Measurements from ENCODE around the gene LYSET. TPM values are rescaled to one million over a fixed set of nuclear protein-coding genes. Genes with fewer than 3 reads are reported as not detected.
A peak's percentile ranks its signal among the peaks of the same experiment; 100 is the strongest.

Gene LYSET
- total and polyA plus RNA-seq, 2 experiments from 2014 or later, result 7.5 to 42.3 TPM

DNA sequence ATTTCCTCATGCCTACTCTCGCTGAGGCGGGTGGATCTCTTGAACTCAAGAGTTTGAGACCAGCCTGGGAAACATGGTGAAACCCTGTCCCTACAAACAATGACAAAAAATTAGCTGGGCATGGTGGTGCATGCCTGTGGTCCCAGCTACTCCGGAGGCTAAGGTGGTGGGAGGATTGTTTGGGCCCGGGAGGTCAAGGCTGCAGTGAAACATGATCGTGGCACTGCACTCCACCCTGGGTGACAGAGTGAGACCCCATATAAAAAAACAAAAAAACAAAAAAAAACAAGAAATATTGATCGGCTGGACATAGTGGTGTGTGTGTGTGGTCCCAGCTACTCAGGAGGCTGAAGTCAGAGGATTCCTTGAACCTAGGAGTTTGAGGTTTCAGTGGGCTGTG, 9.6 kb upstream of the LYSET start:
- TF ChIP-seq CTCF (IDR thresholded peaks at IDR 0.05; ENCODE audit: low read depth, low read length), result no peak
- H3K9me3 ChIP-seq (ENCODE audit: low read depth), result no peaks in the 10 kb centered on the region

DNA sequence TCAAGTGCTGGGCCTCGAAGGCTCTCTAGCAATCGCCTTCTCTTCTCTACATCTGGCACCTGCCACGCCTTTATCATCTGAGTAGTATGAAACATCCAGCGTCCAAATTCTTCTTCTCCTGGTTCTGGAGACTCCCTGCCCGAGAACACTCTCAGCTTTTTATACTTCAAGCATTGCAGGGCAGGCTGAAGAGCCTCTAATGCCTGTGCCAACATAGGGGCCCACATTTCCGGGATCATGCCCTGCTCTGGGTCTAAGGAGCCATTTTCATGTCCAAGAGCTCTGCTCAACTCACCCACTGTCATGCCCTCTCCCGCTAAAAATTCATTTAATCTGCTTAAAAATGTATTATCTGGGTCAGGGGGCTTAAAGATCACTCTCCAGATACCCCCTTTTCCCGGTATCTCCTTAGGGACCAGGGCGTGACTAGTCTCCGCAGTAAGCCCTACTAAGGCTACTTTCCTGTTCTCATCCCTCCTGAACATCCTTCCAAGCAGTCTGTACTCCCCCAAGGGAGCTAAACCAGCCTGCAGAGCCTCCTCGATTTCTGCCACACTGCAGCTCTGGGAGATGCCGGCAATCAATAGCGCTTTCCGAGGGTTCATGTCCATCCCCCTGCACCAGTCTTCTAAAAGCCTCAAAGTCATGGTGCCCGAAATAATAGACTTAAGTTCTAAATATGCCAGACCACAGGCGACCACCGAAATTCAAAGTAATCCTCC, 1.4 kb upstream of the LYSET start:
- no peak for TF ChIP-seq CTCF (IDR thresholded peaks at IDR 0.05; ENCODE audit: low read depth, low read length)
- peak overlapping the region; percentile 94 for H3K27ac ChIP-seq
- no peaks in the 10 kb centered on the region for H3K9me3 ChIP-seq (ENCODE audit: low read depth)
- H3K27me3 ChIP-seq, result no peaks in the 10 kb centered on the region
- H3K36me3 ChIP-seq, result peaks cover 3% of the 10 kb centered on the region
- peaks cover 10% of the 10 kb centered on the region for H3K4me1 ChIP-seq (ENCODE audit: low read depth)
- DNase-seq (ENCODE audit: low read depth in 1 of 2, low spot score in 1 of 2), result no peak
- peak overlapping the region; percentile 51 for H3K4me3 ChIP-seq

More for the DNA sequence above, 9.6 kb upstream of the LYSET start:
- H3K27me3 ChIP-seq, result no peaks in the 10 kb centered on the region
- no peaks in the 10 kb centered on the region for H3K4me1 ChIP-seq (ENCODE audit: low read depth)
- no peak for DNase-seq (ENCODE audit: low read depth in 1 of 2, low spot score in 1 of 2)
- no peak overlapping the region for H3K4me3 ChIP-seq
- H3K36me3 ChIP-seq, result no peaks in the 10 kb centered on the region
- no peak overlapping the region for H3K27ac ChIP-seq

DNA sequence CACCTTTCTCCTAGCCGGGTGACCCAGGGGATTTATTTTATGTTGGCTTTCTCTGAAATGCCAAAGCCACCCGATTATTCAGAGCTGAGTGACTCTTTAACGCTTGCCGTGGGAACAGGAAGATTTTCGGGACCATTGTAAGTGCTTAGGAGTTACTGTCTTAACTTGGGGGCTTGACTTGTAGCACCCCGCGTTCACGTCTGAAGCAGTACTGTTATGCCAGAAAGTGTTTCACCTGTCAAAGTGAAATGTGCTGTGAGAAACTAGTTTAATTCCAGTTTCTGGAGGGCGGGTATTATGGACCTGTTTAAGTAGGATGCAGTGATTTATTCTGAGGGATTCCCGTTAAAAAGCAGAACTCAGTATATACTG, 218 bp downstream of the LYSET start:
- H3K27ac ChIP-seq, result peak overlapping the region; percentile 94
- H3K4me1 ChIP-seq (ENCODE audit: low read depth), result peaks cover 10% of the 10 kb centered on the region
- H3K36me3 ChIP-seq, result peaks cover 3% of the 10 kb centered on the region
- DNase-seq (ENCODE audit: low read depth in 1 of 2, low spot score in 1 of 2), result no peak
- TF ChIP-seq CTCF (IDR thresholded peaks at IDR 0.05; ENCODE audit: low read depth, low read length), result no peak
- H3K9me3 ChIP-seq (ENCODE audit: low read depth), result no peaks in the 10 kb centered on the region
- H3K27me3 ChIP-seq, result no peaks in the 10 kb centered on the region
- peak overlapping the region; percentile 51 for H3K4me3 ChIP-seq

DNA sequence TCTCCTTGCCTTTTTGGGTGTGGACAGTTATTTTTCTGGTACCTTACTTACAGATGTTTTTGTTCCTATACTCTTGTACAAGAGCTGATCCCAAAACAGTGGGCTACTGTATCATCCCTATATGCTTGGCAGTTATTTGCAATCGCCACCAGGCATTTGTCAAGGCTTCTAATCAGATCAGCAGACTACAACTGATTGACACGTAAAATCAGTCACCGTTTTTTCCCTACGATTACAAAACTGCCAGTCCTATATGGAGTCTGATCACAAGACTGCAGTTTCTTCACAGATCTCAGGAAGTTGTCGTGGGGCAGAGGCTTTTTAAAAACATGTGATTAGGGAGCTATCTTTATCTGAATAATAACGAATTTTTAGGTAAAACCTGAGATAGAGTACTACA, 1.3 kb downstream of the LYSET start:
- no peak for TF ChIP-seq CTCF (IDR thresholded peaks at IDR 0.05; ENCODE audit: low read depth, low read length)
- Histone ChIP-seq H3K4me3 (no peak overlapping the region), H3K27ac (peak overlapping the region; percentile 94), H3K36me3 (peaks cover 3% of the 10 kb centered on the region), H3K9me3 (ENCODE audit: low read depth) (no peaks in the 10 kb centered on the region), H3K4me1 (ENCODE audit: low read depth) (peaks cover 10% of the 10 kb centered on the region), H3K27me3 (no peaks in the 10 kb centered on the region)
- no peak for DNase-seq (ENCODE audit: low read depth in 1 of 2, low spot score in 1 of 2)

- H3K36me3 ChIP-seq, result peaks cover 3% of the 10 kb centered on the region
- H3K27ac ChIP-seq, result no peak overlapping the region
- no peak for TF ChIP-seq CTCF (IDR thresholded peaks at IDR 0.05; ENCODE audit: low read depth, low read length)
- H3K4me1 ChIP-seq (ENCODE audit: low read depth), result peaks cover 10% of the 10 kb centered on the region
- H3K9me3 ChIP-seq (ENCODE audit: low read depth), result no peaks in the 10 kb centered on the region
- no peak for DNase-seq (ENCODE audit: low read depth in 1 of 2, low spot score in 1 of 2)
- no peak overlapping the region for H3K4me3 ChIP-seq
- H3K27me3 ChIP-seq, result no peaks in the 10 kb centered on the region
Observed at GRCh38 chr14:93186956-93187355, 1.8 kb downstream of the LYSET start.

All from cardiac muscle cell (in vitro differentiated cells and primary cell).